Duodenal mucosa (tissue), 2 donors: ENCODE results near the gene ECT2.
"Not testable (repeated sequence)": the region's sequence is repeated elsewhere in the genome, so short reads cannot be mapped to it uniquely, and the experiment has no call there.

Experiments used
- H3K27ac ChIP-seq: one replicate; pipeline ENCODE4 v1.7.0; 2013; ENCODE audit warnings: low read depth, low read length
- H3K27me3 ChIP-seq, 2 donors: one replicate each; pipeline ENCODE4 v1.7.0; 2013; ENCODE audit warnings: low read length in 2 of 2, control low read depth in 1 of 2; ENCODE audit not compliant: insufficient read depth in 2 of 2, control insufficient read depth in 1 of 2
- H3K36me3 ChIP-seq, 2 donors: one replicate each; pipeline ENCODE4 v1.7.0; 2013; ENCODE audit warnings: low read length in 2 of 2, control low read depth in 1 of 2; ENCODE audit not compliant: insufficient read depth in 2 of 2, control insufficient read depth in 1 of 2
- H3K4me1 ChIP-seq, 2 donors: one replicate each; pipeline ENCODE4 v1.7.0; 2013; ENCODE audit warnings: low read length in 2 of 2, control low read depth in 1 of 2; ENCODE audit not compliant: insufficient read depth in 2 of 2, control insufficient read depth in 1 of 2
- H3K4me3 ChIP-seq, 2 donors: one replicate each; pipeline ENCODE4 v1.7.0; 2013; ENCODE audit warnings: low read length in 2 of 2, low read depth in 1 of 2
- H3K9ac ChIP-seq, 2 donors: one replicate each; pipeline ENCODE4 v1.7.0; 2013; ENCODE audit warnings: low read length in 2 of 2, low read depth in 1 of 2
- H3K9me3 ChIP-seq, 2 donors: one replicate each; pipeline ENCODE4 v1.7.0; 2013; ENCODE audit warnings: low read length in 2 of 2, control low read depth in 1 of 2; ENCODE audit not compliant: control insufficient read depth in 1 of 2

ECT2 gene, protein sequence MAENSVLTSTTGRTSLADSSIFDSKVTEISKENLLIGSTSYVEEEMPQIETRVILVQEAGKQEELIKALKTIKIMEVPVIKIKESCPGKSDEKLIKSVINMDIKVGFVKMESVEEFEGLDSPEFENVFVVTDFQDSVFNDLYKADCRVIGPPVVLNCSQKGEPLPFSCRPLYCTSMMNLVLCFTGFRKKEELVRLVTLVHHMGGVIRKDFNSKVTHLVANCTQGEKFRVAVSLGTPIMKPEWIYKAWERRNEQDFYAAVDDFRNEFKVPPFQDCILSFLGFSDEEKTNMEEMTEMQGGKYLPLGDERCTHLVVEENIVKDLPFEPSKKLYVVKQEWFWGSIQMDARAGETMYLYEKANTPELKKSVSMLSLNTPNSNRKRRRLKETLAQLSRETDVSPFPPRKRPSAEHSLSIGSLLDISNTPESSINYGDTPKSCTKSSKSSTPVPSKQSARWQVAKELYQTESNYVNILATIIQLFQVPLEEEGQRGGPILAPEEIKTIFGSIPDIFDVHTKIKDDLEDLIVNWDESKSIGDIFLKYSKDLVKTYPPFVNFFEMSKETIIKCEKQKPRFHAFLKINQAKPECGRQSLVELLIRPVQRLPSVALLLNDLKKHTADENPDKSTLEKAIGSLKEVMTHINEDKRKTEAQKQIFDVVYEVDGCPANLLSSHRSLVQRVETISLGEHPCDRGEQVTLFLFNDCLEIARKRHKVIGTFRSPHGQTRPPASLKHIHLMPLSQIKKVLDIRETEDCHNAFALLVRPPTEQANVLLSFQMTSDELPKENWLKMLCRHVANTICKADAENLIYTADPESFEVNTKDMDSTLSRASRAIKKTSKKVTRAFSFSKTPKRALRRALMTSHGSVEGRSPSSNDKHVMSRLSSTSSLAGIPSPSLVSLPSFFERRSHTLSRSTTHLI

DNA sequence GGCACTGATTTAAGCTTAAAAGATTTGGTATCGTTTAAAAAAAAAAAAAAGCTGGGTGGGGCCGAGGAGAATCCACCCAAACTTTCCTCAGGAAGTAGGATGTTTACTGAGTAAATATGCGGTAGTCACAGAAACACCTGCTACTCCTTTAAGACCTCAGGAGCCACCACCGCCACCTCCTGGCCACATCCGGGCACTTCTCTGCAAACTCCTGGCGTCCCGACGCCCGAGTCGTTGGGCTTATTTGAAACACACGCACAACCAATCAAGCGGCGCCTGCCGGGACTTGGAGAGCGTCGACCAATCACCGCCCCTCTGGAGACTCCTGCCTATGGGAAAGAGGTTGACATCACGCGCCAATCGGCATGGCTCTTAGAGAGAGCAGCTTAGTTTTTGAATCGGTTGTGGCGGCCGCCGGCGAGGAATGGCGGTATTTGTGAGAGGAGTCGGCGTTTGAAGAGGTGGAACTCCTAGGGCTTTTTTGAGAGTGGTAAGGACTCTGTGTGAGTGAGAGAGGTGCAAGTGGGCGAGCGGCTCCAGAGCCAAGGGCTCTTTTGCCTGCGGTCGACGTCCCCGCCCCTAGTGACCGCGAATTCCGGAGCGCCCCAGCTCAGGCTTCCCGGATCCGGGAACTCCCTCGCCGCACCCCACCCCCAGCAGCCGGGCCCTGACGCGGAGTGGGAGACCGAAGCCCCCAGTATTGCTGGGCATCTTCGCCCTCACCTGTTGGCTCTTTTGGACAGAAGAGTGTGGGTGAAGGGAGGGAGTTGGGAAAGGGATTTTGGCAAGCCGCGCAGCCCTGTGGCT is at the start of gene ECT2:
ECT2 (plus strand) TSS at position 359 of the 807 bp plus-strand sequence. CDS start 3,805 bp downstream, outside the sequence.
- peaks cover 6 to 20% of the 10 kb centered on the region in 2 donors for H3K4me1 ChIP-seq
- H3K36me3 ChIP-seq, result no peaks in the 10 kb centered on the region
- H3K4me3 ChIP-seq, result peak within 1 kb of the TSS; percentile 80 to 95
- H3K27me3 ChIP-seq, result no peaks in the 10 kb centered on the region
- no peaks in the 10 kb centered on the region for H3K9me3 ChIP-seq
- peak within 1 kb of the TSS; percentile 70 for H3K27ac ChIP-seq
- peak within 1 kb of the TSS; percentile 71 to 80 for H3K9ac ChIP-seq

DNA sequence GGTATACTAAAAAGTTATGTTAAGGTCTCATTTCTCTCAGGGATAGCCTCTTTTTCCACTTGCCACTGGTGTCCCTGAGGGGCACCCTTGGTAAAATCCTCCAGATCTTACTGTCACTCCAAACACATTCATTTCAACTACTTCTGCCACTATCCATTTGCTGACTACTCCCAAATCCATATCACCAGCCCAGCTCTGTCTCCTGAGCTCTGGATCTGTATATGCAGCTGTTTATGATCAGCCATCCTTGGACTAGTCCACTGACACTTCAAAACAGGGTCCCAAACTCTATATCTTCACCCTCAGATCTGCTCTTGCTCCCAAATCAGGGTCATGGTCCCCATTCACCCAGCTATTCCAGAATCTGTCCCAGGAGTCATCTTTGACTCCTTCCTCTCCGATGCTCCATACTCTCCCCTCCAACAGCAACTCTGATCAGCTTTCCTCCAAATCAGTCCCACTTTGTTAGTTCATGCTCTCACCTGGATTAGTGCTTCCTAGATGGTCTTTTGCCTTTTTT is 49.5 kb upstream of the ECT2 start:
- H3K4me3 ChIP-seq, result no peak overlapping the region
- H3K27ac ChIP-seq, result no peak overlapping the region
- no peak overlapping the region for H3K9ac ChIP-seq
- no peaks in the 10 kb centered on the region for H3K9me3 ChIP-seq
- H3K4me1 ChIP-seq, result peaks cover 3 to 16% of the 10 kb centered on the region in 2 donors
- H3K27me3 ChIP-seq, result no peaks in the 10 kb centered on the region
- no peaks in the 10 kb centered on the region for H3K36me3 ChIP-seq

DNA sequence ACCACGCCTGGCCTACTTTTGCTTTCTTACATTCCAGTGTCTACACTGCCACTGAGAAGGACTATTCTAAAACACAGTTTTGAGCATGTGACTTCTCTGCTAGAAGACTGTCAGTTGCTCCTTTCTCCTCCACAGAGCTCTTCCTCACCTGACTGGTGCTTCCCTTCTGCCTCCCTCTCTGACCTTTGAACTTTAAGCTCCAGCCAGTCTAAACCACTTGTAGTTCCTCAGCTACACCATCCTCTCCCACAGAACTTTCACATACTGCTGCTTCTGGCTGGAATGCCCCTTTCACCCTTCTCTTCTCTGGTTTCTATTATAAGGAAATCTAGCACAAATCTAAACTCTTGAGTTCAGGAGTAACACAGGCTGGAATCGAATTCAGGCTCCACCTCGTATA is 48.8 kb upstream of the ECT2 start:
- Histone ChIP-seq H3K4me3 (no peak overlapping the region), H3K36me3 (no peaks in the 10 kb centered on the region), H3K27ac (no peak overlapping the region), H3K4me1 (peaks cover 3 to 10% of the 10 kb centered on the region in 2 donors), H3K9me3 (no peaks in the 10 kb centered on the region), H3K27me3 (no peaks in the 10 kb centered on the region), H3K9ac (no peak overlapping the region)

DNA sequence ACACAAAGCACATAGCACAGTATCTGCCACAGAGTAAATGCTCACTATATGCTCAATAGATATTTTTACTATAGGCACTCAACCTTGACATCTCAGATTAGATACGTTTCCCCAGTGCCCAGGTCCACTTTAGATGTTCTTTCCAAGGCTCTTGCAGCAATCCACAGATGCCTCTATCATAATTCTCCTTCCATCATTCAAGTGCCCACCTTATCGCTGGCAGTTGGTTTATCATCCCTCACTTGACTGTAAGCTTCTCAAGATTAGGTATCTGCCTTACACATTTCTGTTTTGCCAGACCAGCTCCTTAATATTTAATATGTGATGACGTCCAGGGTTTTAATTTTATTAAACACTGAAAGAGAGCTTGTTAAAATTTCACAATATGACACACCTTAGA is 48.3 kb upstream of the ECT2 start:
- H3K9ac ChIP-seq, result no peak overlapping the region
- H3K9me3 ChIP-seq, result no peaks in the 10 kb centered on the region
- H3K36me3 ChIP-seq, result no peaks in the 10 kb centered on the region
- no peak overlapping the region for H3K27ac ChIP-seq
- peaks cover 3 to 10% of the 10 kb centered on the region in 2 donors for H3K4me1 ChIP-seq
- H3K4me3 ChIP-seq, result no peak overlapping the region
- no peaks in the 10 kb centered on the region for H3K27me3 ChIP-seq

DNA sequence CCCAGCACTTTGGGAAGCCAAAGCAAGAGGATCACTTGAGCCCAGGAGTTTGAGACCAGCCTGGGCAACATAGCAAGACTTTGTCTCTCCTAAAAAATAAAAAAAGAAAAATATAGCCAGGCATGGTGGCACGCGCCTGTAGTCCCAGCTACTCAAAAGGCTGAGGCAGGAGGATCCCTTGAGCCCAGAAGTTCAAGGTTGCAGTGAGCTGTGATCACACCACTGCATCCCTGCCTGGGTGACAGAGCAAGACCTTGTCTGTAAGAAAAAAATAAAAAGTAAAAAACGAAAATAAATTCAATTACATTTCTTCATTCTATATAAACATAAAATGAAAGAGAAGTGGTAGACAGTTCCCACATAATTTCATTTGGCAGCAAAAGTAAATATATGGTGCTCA is 47.8 kb upstream of the ECT2 start:
- H3K9ac ChIP-seq, H3K4me3 ChIP-seq, H3K9me3 ChIP-seq, H3K36me3 ChIP-seq, H3K27me3 ChIP-seq, H3K27ac ChIP-seq: not testable (repeated sequence)
- peaks cover 3 to 10% of the 10 kb centered on the region in 2 donors for H3K4me1 ChIP-seq

DNA sequence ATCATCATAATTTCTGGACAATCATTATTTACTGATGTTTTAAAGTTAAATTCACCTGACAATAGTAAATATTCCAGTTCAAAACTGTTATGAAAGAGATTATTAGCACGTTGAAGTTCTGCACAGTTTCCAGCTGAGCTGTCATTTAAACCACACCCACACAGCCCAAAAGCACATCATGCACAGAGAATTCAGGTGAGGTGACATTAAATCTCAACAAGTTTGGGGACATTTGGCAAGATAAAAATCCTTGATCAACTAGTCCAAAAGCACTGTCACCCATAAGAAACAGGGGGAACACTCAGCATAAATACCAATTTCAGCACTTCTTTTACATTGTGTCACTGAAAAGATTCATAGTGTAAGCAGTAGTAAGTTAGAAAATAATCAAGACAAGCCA is 46.5 kb upstream of the ECT2 start:
- peaks cover 3 to 5% of the 10 kb centered on the region in 2 donors for H3K4me1 ChIP-seq
- H3K27ac ChIP-seq, result no peak overlapping the region
- no peak overlapping the region for H3K4me3 ChIP-seq
- no peak overlapping the region for H3K9ac ChIP-seq
- no peaks in the 10 kb centered on the region for H3K27me3 ChIP-seq
- no peaks in the 10 kb centered on the region for H3K36me3 ChIP-seq
- no peaks in the 10 kb centered on the region for H3K9me3 ChIP-seq

DNA sequence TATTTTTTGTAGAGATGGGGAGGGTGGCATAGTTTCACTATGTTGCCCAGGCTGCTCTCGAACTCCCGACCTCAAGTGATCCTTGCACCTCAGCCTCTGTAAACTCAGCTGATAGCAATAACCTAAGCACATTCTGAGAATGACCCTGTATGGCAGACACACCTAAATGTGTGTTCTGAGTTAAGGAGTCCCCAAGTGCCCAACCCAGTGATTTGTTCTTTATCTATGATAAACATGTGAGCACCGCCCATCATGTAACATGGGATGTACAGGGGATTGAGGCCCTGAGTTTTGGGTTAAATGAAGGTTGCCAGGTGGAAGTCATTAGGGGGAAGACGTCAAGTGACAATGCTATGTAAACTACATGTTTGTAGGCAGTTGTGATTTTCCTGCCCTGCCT is 45.4 kb upstream of the ECT2 start:
- H3K27me3 ChIP-seq, result no peaks in the 10 kb centered on the region
- H3K27ac ChIP-seq, result no peak overlapping the region
- peaks cover 11 to 16% of the 10 kb centered on the region in 2 donors for H3K4me1 ChIP-seq
- H3K4me3 ChIP-seq, result no peak overlapping the region
- no peaks in the 10 kb centered on the region for H3K36me3 ChIP-seq
- H3K9ac ChIP-seq, result no peak overlapping the region
- no peaks in the 10 kb centered on the region for H3K9me3 ChIP-seq

DNA sequence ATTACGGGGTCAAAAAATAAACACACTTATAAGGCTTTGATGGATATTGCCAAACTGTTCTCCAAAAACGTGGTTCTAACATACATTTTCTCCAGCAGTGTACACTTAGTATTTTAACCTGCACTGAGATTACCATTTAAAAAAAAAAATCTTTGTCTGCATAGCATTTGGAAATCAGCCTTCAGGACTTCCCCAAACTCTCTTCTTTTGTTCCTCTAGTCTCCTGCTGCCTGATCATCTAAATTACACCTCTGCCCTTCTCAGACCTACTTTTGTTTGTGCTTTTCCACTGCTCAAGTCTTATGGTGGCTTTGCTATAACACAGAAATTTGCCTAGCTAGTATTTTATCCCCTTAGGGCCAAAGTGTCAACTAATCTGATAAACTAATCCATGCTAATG is 43.5 kb upstream of the ECT2 start:
- H3K27ac ChIP-seq, result no peak overlapping the region
- H3K9ac ChIP-seq, result no peak overlapping the region
- H3K4me1 ChIP-seq, result peaks cover 16 to 18% of the 10 kb centered on the region in 2 donors
- no peaks in the 10 kb centered on the region for H3K27me3 ChIP-seq
- H3K4me3 ChIP-seq, result no peak overlapping the region
- H3K9me3 ChIP-seq, result no peaks in the 10 kb centered on the region
- no peaks in the 10 kb centered on the region for H3K36me3 ChIP-seq

DNA sequence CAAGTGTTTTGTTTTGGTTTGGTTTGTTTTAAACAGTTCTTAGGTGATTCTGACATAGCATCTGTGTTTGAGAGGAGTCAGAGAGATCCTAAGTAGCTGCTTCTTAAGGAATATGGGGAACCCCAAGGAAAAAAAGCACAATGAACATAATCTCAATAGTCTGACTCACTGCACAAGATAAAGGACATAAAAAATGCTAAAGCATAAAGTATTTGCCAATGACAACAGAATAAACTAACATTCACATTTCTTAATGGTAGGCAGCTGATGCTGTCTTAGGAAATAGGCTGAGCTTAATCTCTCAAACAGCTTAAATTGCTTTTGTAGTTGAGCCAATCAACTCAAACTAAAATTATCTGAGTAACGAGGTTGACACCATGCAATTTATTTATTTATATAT is 42.6 kb upstream of the ECT2 start:
- Histone ChIP-seq H3K27ac (no peak overlapping the region), H3K4me3 (no peak overlapping the region), H3K9ac (no peak overlapping the region)

More for the DNA sequence above, 42.6 kb upstream of the ECT2 start:
- no peaks in the 10 kb centered on the region for H3K36me3 ChIP-seq
- H3K9me3 ChIP-seq, result no peaks in the 10 kb centered on the region
- H3K4me1 ChIP-seq, result peaks cover 16 to 18% of the 10 kb centered on the region in 2 donors
- H3K27me3 ChIP-seq, result no peaks in the 10 kb centered on the region
